BE2C (cell line): ENCODE data around the gene ADAM19.

Experiments
- DNase-seq: peaks from one replicate; pipeline ENCODE4 v3.0.0-alpha.2; 2020
- H3K27me3 ChIP-seq: fragments of 250-450 bp; sonication (Bioruptor Pico); 2 replicates; pipeline ENCODE4 v1.5.1; 2020; ENCODE audit warnings: mild to moderate bottlenecking
- H3K36me3 ChIP-seq: fragments of 250-450 bp; sonication (Bioruptor Pico); 2 replicates; pipeline ENCODE4 v1.5.1; 2020; ENCODE audit warnings: mild to moderate bottlenecking
- H3K4me1 ChIP-seq: fragments of 250-450 bp; sonication (Bioruptor Pico); 2 replicates; pipeline ENCODE4 v1.5.1; 2020
- H3K4me3 ChIP-seq: 2 replicates; pipeline ENCODE4 v1.5.1; 2011; ENCODE audit warnings: low read depth, low read length
- H3K9me3 ChIP-seq: fragments of 250-450 bp; sonication (Bioruptor Pico); 2 replicates; pipeline ENCODE4 v1.5.1; 2020
- TF ChIP-seq, protein P1 (sequence below): IDR thresholded peaks from 2 replicates; pipeline ENCODE4 v1.5.1; 2012; ENCODE audit warnings: mild to moderate bottlenecking, low read depth, low read length

ADAM19 gene

DNA sequence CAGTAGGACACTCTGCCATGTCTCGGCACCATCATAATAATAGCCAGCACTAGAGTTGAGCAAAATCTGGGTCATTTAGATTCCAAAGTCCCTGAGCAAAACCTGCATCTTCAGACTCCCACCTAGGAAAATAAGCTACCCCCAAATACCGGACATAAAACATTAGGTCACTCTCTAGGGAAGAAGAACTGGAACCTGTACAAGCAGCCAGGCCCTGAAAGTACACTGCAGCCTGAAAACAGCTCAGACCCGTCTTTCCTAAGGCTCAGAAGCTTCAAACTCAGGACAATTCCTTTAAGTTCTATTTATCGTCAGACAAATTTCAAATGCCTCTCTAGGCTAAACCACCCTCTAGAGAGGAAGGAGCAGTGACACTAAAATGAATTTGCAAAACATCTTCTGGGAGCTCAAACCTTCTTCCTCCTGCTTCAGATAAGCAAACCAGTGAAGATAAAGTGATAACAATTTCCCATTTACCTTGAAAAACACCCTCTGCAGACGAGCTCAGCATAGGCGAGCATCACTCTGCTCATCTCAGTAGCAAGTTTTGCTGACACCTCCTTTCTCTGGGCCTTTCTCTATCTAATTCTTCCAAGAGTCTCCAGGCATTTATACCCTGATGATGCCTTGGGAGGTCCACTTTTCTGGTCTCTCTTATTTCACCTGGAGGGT, 34.0 kb downstream of the ADAM19 start:
- H3K9me3 ChIP-seq, result no peaks in the 10 kb centered on the region
- H3K27me3 ChIP-seq, result peaks cover 3% of the 10 kb centered on the region
- TF ChIP-seq, protein P1, sequence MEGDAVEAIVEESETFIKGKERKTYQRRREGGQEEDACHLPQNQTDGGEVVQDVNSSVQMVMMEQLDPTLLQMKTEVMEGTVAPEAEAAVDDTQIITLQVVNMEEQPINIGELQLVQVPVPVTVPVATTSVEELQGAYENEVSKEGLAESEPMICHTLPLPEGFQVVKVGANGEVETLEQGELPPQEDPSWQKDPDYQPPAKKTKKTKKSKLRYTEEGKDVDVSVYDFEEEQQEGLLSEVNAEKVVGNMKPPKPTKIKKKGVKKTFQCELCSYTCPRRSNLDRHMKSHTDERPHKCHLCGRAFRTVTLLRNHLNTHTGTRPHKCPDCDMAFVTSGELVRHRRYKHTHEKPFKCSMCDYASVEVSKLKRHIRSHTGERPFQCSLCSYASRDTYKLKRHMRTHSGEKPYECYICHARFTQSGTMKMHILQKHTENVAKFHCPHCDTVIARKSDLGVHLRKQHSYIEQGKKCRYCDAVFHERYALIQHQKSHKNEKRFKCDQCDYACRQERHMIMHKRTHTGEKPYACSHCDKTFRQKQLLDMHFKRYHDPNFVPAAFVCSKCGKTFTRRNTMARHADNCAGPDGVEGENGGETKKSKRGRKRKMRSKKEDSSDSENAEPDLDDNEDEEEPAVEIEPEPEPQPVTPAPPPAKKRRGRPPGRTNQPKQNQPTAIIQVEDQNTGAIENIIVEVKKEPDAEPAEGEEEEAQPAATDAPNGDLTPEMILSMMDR, result no peak
- H3K4me3 ChIP-seq, result no peak overlapping the region
- no peaks in the 10 kb centered on the region for H3K36me3 ChIP-seq
- H3K4me1 ChIP-seq, result no peaks in the 10 kb centered on the region
- no peak for DNase-seq

DNA sequence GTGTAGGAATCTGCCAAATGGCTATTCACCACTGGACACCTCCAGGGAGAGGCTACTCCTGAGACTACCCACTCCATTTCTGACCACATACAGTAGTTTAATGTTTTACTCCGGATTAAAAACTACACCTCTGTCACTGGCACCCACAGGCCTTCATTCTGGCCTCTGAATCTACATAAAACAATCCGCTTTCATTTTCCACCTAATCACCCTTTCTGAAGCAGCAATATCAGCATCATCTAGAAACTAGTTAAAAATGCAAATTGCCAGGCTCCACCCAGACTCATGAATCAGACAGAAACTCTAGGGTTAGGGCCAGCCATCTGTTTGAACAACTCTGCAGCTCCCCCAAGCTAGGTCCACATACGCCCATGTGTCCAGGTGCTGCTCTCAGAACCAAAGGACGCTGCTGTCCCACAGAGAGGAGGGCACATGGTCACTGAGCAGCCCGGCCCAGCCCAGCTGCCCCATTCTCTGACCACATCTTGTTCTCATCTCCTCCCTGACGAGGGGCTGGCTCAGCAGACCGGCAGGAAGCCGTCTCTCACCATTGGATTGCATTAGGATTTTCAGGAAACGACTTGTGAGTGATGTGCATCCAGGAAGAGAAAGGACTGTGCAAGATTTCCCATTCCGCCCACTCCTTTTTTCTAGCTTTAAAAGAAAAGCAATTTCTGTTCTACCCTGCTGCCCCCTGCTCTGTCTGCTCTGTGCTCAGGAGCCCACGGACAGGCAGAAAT, 34.7 kb downstream of the ADAM19 start:
- TF ChIP-seq, protein P1, result no peak
- no peaks in the 10 kb centered on the region for H3K36me3 ChIP-seq
- peaks cover 3% of the 10 kb centered on the region for H3K27me3 ChIP-seq
- no peaks in the 10 kb centered on the region for H3K9me3 ChIP-seq
- no peaks in the 10 kb centered on the region for H3K4me1 ChIP-seq
- no peak for DNase-seq
- no peak overlapping the region for H3K4me3 ChIP-seq

DNA sequence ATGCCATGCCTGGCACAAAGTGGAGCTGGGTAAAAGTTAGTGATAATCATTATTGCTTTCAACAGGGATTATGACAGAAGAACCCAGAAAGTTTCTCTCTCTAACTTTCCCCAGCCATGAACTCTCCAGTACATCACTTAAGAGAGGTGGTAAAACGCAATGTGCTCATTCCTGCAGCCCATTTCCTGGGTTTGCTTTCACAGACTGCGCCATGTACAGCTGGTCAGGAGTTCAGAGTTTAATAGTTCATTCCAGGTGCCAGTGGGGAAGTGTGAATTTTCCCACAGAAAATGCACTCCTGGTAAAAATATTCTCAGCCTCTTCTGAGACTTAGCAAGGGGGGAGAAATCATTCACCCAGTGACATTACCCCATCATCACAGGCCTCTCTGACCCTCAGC, 35.5 kb downstream of the ADAM19 start:
- no peaks in the 10 kb centered on the region for H3K36me3 ChIP-seq
- H3K4me1 ChIP-seq, result no peaks in the 10 kb centered on the region
- peaks cover 3% of the 10 kb centered on the region for H3K27me3 ChIP-seq
- no peak overlapping the region for H3K4me3 ChIP-seq
- no peaks in the 10 kb centered on the region for H3K9me3 ChIP-seq
- TF ChIP-seq, protein P1, result no peak
- DNase-seq, result no peak

DNA sequence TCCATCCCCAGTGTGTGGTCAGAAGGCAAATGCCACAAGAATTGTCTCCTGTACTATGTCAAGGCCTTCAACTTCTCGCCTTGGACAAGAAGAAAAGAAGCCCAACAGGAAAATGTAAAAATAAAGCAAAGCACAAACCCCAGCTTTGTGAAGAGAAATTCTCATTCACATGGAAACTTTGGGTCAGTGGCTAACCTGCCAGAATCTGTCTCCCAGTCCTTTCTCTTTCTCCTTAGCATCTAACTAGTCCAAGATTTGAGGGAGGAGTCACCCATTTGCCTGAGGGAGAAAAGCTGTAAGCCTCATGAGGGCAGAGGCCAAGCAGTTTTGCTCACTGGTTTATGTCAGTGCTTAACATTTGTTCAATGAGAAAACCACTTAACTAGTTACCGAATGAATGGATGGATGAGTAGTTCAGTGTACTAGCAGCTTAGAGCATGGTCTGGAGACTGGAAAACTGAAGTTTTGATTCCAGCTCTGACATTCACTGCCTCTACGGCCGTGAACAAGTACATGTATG, 36.0 kb downstream of the ADAM19 start:
- no peak overlapping the region for H3K4me3 ChIP-seq
- peaks cover 3% of the 10 kb centered on the region for H3K27me3 ChIP-seq
- H3K9me3 ChIP-seq, result no peaks in the 10 kb centered on the region
- H3K36me3 ChIP-seq, result no peaks in the 10 kb centered on the region
- no peaks in the 10 kb centered on the region for H3K4me1 ChIP-seq
- TF ChIP-seq, protein P1, result no peak
- no peak for DNase-seq

DNA sequence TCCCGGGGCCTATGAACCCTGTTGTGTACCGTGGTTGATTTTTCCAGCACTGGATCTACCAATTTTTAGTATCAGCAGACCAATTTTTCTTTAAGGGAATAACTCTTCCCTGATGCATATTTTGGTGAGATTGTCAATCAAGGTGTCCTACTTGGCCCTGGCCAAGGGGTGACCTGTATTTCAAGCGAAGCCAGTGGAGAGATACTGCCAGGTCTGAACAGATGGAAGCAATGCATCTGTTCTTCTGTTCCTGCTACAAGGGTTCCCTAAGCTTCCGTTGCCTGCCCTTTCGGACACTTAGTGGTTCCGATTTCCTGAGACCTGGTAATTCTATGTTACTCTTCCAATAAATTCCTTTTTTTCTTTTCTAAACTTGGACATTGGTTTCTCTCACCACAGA, 37.3 kb downstream of the ADAM19 start:
- no peaks in the 10 kb centered on the region for H3K36me3 ChIP-seq
- peaks cover 3% of the 10 kb centered on the region for H3K27me3 ChIP-seq
- H3K4me1 ChIP-seq, result no peaks in the 10 kb centered on the region
- H3K9me3 ChIP-seq, result no peaks in the 10 kb centered on the region
- H3K4me3 ChIP-seq, result no peak overlapping the region
- DNase-seq, result no peak
- TF ChIP-seq, protein P1, result no peak
